Fibroblast of pulmonary artery (primary cell): ENCODE data around the gene GRIK3.

Experiments used
- DNase-seq: peaks from one replicate; pipeline ENCODE4 v3.0.0-alpha.2; 2010; ENCODE audit warnings: low read depth
- H3K4me3 ChIP-seq: replicated peaks from 2 replicates; pipeline ENCODE4 v1.5.1; 2011; ENCODE audit warnings: low read depth, mild to moderate bottlenecking, control low read depth, low read length, moderate library complexity
- CTCF ChIP-seq: IDR thresholded peaks from 2 replicates; pipeline ENCODE4 v1.5.1; 2011; ENCODE audit warnings: mild to moderate bottlenecking, control low read depth, low read length, inconsistent platforms; ENCODE audit errors: missing control alignments

GRIK3 gene

GRCh38 chr1:36867575-36867974 lies 166.7 kb downstream of the GRIK3 start:
- DNase-seq = no peak
- no peak overlapping the region for H3K4me3 ChIP-seq
- TF ChIP-seq CTCF = no peak

GRCh38 chr1:36866169-36866814 lies 168.0 kb downstream of the GRIK3 start:
- no peak overlapping the region for H3K4me3 ChIP-seq
- TF ChIP-seq CTCF = no peak
- peak; percentile 1 for DNase-seq

GRCh38 chr1:36865602-36865900 lies 168.8 kb downstream of the GRIK3 start:
- no peak for TF ChIP-seq CTCF
- DNase-seq = no peak
- H3K4me3 ChIP-seq = no peak overlapping the region

GRCh38 chr1:36864823-36865601 lies 169.3 kb downstream of the GRIK3 start:
- H3K4me3 ChIP-seq = no peak overlapping the region
- no peak for DNase-seq
- TF ChIP-seq CTCF = no peak

- DNase-seq = no peak
Observed at GRCh38 chr1:36864182-36864822, 170.0 kb downstream of the GRIK3 start.

GRCh38 chr1:36863500-36863899 lies 170.8 kb downstream of the GRIK3 start:
- no peak overlapping the region for H3K4me3 ChIP-seq
- TF ChIP-seq CTCF = no peak
- no peak for DNase-seq

More at GRCh38 chr1:36864182-36864822, 170.0 kb downstream of the GRIK3 start:
- H3K4me3 ChIP-seq = no peak overlapping the region
- no peak for TF ChIP-seq CTCF

GRCh38 chr1:36863061-36863460 lies 171.3 kb downstream of the GRIK3 start:
- no peak for TF ChIP-seq CTCF
- DNase-seq = no peak
- H3K4me3 ChIP-seq = no peak overlapping the region
